ENCODE results near the gene TRMT44.

- TF ChIP-seq POLR2AphosphoS5 (IDR thresholded peaks at IDR 0.05) (no peak), CTCF (IDR thresholded peaks at IDR 0.05) (no peak), POLR2A (IDR thresholded peaks at IDR 0.05) (no peak)
Observed at GRCh38 chr4:8433136-8433535, 7.4 kb upstream of the TRMT44 start.
